ELR (cell line): ENCODE results near the gene PDE8A.

Source experiments
- DNase-seq: peaks from one replicate; pipeline ENCODE4 v3.0.0-alpha.2; 2015; ENCODE audit warnings: low read depth

Gene PDE8A

DNA sequence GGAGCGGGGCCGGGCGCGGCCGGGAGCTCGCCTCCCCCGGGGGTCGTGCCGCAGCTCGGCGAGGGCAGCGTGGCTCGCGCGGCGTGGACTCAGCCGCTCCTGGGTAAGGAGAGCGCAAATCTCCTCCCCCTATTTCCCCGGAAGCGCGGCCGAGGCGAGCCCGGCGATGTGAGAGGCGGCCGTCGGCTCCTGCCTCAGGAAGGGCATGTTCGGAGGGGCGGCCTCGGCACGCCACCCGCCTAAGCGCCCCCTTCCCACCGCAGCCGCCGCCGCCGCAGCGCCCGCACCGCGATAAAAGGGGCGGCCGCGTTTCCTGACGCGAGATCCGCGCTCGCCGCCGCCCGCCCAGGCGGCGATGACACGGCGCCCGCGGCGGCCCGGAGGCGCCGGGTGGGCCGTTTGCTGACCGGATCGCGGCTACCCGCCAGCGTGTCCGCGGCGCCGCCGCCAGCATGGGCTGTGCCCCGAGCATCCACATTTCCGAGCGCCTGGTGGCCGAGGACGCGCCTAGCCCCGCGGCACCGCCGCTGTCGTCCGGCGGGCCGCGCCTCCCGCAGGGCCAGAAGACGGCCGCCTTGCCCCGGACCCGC lies at the start of gene PDE8A:
Gene PDE8A (plus strand): TSS at position 146 of the 590 bp plus-strand sequence. CDS start 307 bp downstream, at position 453.
- peak; percentile 59 for DNase-seq

DNA sequence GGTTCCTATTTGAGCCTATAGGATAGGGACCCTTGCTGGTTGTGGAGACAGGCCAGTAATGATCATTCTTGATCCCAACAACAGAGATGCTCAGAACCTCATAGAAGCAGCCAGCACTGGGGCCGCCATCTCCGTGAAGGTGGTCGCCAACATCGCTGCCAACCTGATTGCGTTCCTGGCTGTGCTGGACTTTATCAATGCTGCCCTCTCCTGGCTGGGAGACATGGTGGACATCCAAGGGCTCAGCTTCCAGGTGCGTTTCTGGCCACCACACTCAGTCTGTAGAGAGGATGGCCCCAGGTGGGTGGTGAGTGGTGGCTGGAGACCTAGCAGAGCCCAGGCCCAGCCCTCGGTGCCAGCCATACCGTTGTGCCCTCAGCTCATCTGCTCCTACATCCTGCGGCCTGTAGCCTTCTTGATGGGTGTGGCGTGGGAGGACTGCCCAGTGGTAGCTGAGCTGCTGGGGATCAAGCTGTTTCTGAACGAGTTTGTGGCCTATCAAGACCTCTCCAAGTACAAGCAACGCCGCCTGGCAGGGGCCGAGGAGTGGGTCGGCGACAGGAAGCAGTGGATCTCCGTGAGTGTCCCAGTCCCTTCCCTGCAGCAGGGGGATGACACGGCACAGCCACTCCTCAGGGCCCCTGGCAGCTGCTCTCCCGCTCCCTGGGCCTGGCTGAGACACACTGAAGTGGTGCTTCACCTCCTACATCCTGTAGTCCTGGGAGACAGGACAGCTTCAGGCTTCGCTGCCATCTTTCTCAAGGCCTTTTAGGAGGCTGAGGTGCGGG lies 46.5 kb upstream of the PDE8A start:
- DNase-seq, result no peak

GRCh38 chr15:84937144-84937543 lies 44.5 kb upstream of the PDE8A start:
- DNase-seq, result no peak

- DNase-seq, result no peak
Measured at GRCh38 chr15:84938726-84939125, 42.9 kb upstream of the PDE8A start.

DNA sequence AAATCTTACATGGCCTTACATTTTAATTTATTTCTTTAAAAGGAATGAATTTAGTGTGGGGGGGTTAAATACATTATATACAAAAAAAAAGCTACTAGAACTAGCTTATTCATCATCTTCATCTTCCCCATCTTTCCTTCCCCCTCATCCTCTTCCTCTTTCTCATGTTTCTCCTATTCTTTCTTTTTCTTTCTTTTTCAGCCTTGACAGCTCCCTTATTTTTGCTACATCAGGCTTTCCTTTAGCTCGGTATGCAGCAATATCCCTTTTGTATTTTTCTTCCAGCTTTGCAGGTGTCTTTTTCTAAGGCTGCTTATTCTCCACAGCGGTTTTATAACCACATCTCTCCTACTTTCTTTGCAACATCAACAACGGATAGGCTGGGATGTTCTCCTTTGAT lies 41.3 kb upstream of the PDE8A start:
- no peak for DNase-seq

GRCh38 chr15:84942456-84942855 lies 39.2 kb upstream of the PDE8A start:
- no peak for DNase-seq

GRCh38 chr15:84944311-84944710 lies 37.3 kb upstream of the PDE8A start:
- DNase-seq, result no peak

DNA sequence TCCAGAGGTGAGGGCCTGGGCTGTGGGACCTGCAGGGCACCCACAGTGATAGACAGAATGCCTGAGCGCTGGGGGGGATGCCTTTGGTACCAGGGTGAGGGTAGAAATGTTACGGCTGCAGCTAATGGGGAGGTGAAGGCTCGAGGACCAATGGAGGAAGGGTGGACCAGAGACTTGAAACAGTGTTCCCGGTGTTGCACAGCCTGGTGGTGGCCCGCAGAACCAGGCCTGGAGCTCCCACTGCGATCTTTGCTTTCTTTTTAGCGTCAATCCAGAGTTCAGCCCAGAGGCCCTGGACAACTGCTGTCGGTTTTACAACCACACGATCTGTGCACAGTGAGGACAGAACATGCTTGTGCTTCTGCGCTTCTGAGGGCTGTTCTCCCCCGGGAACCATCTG lies 36.8 kb upstream of the PDE8A start:
- DNase-seq, result no peak

GRCh38 chr15:84946772-84947489 lies 34.7 kb upstream of the PDE8A start:
- no peak for DNase-seq

DNA sequence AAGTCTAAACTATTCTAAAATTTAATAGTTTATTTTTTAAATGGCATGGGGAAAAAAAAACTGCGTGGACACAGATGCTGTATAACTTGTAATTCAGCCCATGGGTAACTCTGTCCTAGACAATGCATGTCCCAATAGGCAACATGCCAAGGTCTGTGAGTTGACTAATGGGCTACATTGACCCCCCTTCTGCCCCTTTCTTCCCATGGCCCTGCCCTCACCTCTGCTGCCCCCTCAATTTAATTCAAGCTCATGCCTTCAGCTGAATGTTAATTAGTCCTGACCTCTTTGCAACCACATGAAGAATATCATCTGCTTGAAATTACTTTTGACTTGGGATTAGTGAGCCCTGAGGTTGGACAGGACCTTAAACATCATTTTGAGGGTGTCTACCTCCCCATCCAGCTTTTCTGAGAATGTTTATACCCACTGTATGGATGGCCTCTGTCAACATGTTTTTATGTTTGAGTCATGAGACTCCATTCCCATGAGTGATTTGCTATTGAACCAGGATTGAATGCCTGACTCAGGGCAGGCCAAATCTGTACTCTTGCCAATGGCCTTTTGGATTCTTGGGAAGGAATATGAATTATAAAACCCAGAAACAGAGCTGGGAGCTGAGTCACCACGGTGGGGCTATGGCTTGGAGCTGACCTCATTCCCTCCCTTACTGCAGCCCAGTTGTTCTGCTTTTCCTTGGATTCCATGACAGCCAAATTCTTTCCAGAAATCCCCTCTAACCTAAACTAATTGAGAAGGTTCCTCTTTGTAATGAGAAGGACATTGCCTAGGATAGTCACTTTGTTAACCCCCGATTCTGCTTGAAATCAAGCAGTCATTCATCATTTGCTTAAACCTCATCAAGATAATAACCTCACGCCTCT lies 33.5 kb upstream of the PDE8A start:
- peak; percentile 97 for DNase-seq

GRCh38 chr15:84949043-84949442 lies 32.6 kb upstream of the PDE8A start:
- peak; percentile 46 for DNase-seq

GRCh38 chr15:84949845-84950569 lies 31.6 kb upstream of the PDE8A start:
- no peak for DNase-seq

GRCh38 chr15:84950570-84951111 lies 31.0 kb upstream of the PDE8A start:
- DNase-seq, result no peak

DNA sequence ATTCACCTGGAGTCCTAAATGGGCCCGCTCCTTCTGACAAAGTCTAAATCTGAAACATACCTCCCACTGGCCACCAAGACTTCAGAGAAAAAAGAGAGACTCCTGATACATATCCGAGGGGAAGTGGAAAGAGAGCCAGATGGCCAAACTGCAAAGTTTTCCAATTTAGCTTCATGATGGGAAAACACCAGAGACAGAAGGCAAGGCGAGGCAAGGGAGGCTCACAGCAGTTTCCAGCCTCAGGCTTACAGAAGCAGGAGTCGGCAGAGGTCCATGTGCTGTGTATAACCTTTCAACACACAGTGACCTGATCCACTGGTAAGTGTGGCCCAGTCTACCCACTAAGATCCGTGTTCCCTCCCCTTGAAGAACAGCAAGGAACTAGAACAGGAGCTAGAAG lies 29.9 kb upstream of the PDE8A start:
- no peak for DNase-seq

- peak; percentile 69 for DNase-seq
Measured at GRCh38 chr15:84953136-84953535, 28.5 kb upstream of the PDE8A start.

DNA sequence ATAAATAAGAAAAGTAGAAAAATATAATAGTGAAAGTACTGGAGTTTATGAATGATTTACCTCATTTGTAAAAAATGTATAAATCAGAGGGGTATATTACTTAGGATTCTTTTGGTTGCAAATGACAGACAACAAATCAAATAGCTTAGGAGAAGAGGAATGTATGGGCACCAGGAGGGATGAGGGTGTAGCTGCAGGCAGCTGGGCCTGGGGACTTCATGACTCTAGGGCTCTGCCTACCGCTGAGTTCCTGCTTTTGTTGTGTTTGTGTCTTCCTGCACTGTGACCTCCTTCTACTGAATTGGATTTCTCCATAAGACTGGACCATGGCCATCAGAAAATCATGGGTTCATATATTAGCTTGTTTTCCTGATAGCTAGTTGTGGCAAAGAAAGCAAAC lies 27.9 kb upstream of the PDE8A start:
- no peak for DNase-seq

DNA sequence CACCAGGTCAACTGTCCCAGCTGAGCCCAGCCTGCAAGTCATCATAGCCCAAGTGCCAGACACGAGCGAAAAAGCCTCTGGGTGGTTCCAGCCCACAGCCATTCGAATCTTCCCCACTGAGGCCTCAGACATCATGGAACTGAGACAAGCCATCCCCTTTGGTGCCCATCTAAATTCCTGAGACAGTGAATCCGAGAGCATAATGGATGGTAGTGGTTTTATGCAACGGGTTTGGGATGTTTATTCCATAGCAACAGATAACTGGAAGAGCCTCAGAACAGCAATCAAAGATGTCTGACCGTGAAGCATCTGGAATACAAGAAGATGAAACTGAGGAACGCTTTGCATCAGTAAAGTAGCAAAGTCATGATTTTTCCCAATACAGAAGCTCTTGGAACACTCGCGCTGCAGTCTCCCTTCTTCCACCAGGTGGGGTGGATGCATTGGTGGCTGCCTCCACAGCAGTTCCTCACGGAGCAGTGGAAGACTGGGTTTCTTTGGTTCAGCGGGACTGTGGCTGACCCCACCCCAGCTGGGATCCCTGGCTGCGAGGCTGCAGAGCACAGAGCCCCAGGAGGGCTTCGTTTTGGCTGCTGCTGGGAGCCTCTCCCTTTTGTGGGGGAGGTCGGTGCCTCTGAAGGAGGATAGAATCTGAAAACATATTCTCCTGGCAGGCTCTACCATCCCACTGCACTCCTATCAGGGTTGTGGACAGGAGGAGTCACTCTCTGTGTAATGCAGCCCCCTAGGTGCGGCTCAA lies 26.4 kb upstream of the PDE8A start:
- peak; percentile 85 for DNase-seq

- DNase-seq, result no peak
Measured at GRCh38 chr15:84956199-84956598, 25.5 kb upstream of the PDE8A start.

- no peak for DNase-seq
Measured at GRCh38 chr15:84960391-84961113, 21.1 kb upstream of the PDE8A start.

- peak; percentile 95 for DNase-seq
Measured at GRCh38 chr15:84961114-84961452, 20.6 kb upstream of the PDE8A start.
